Colonic mucosa (tissue), 4 donors: ENCODE results near the gene DGKB. TPM values are rescaled to one million over a fixed set of nuclear protein-coding genes. Genes with fewer than 3 reads are reported as not detected.

Experiments
- DNase-seq: peaks from one replicate; pipeline ENCODE4 v3.0.0-alpha.2; 2020
- H3K27ac ChIP-seq: fragments of 200-600 bp; one replicate; pipeline ENCODE4 v1.8.0; 2021
- H3K27me3 ChIP-seq: fragments of 200-600 bp; one replicate; pipeline ENCODE4 v1.8.0; 2021
- H3K36me3 ChIP-seq: fragments of 200-600 bp; one replicate; pipeline ENCODE4 v1.8.0; 2021
- H3K4me1 ChIP-seq: fragments of 200-600 bp; one replicate; pipeline ENCODE4 v1.8.0; 2021; ENCODE audit warnings: mild to moderate bottlenecking
- H3K4me3 ChIP-seq: fragments of 200-600 bp; one replicate; pipeline ENCODE4 v1.8.0; 2021
- H3K9ac ChIP-seq, 2 donors: one replicate each; pipeline ENCODE4 v1.7.0; 2013; ENCODE audit warnings: control low read depth in 2 of 2, low read depth in 2 of 2, low read length in 2 of 2
- H3K9me3 ChIP-seq: fragments of 200-600 bp; one replicate; pipeline ENCODE4 v1.8.0; 2021
- intact Hi-C: fragments of 100-400 bp; cut with DNase I; formaldehyde crosslinking; loops from one replicate; pipeline ENCODE4 v1.14.1; 2022
- total RNA-seq, 2 donors: library from RNA; stranded (reverse); fragmentation: NEBNext Ultra II Directional in 1 of 2; extraction: Animal tissue kit (Norgen Biotek cat#: 25700) in 1 of 2; gene quantifications; one replicate each; pipeline ENCODE4 v1.2.1, GENCODE V29; 2021
- TF ChIP-seq, protein P1 (sequence below): fragments of 200-600 bp; IDR thresholded peaks from one replicate; pipeline ENCODE4 v1.8.0; 2022; ENCODE audit warnings: antibody characterized with exemption, mild to moderate bottlenecking
- donor health status: healthy.
- donor health status: DM: no; HTN: no; CAD: no.
- donor health status: DM: no; HTN: no; CAD: no.

DGKB gene
- total RNA-seq, 2 donors from 2014 or later, result 0.25 to 0.61 TPM

DNA sequence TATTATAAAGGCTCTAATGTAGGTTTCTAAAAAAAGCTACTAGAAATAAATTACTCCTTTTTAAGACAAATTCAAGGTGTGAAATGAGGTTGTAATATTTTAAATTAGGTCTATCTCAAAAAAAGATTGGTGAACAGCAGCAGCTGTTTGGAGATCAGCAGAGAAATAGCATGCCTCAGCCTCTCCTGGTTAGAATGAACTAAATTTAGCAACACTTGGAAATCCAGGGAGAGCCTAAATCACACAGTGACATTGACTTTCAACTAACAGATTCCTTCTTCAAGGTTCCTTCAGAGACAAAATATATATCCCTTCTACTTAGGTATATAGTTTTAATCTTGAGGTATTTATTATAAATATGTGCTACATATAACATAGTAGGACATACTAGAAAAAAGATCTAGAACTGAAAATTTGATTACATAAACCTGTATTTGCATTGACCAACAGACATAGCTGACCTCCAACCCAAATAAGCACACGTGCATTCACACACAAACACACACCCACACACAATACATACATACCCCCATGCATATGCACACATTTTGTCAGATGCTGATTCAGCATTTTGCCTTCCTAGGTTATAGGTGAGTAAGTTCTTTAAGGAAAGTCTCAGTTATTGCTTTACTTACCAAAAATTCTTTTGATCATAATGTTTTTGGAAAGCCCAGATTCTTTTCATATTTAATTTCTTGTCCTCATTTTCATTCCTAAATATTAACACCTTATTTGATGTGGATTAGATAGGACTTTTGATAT is 47.3 kb downstream of the DGKB start:
- no peaks in the 10 kb centered on the region for H3K9me3 ChIP-seq
- H3K4me1 ChIP-seq, result no peaks in the 10 kb centered on the region
- no peaks in the 10 kb centered on the region for H3K36me3 ChIP-seq
- H3K4me3 ChIP-seq, result no peak overlapping the region
- H3K27ac ChIP-seq, result no peak overlapping the region
- intact Hi-C loops, result no loop called here
- no peaks in the 10 kb centered on the region for H3K27me3 ChIP-seq
- H3K9ac ChIP-seq, result no peak overlapping the region
- no peak for DNase-seq
- TF ChIP-seq, protein P1, sequence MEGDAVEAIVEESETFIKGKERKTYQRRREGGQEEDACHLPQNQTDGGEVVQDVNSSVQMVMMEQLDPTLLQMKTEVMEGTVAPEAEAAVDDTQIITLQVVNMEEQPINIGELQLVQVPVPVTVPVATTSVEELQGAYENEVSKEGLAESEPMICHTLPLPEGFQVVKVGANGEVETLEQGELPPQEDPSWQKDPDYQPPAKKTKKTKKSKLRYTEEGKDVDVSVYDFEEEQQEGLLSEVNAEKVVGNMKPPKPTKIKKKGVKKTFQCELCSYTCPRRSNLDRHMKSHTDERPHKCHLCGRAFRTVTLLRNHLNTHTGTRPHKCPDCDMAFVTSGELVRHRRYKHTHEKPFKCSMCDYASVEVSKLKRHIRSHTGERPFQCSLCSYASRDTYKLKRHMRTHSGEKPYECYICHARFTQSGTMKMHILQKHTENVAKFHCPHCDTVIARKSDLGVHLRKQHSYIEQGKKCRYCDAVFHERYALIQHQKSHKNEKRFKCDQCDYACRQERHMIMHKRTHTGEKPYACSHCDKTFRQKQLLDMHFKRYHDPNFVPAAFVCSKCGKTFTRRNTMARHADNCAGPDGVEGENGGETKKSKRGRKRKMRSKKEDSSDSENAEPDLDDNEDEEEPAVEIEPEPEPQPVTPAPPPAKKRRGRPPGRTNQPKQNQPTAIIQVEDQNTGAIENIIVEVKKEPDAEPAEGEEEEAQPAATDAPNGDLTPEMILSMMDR, result no peak

DNA sequence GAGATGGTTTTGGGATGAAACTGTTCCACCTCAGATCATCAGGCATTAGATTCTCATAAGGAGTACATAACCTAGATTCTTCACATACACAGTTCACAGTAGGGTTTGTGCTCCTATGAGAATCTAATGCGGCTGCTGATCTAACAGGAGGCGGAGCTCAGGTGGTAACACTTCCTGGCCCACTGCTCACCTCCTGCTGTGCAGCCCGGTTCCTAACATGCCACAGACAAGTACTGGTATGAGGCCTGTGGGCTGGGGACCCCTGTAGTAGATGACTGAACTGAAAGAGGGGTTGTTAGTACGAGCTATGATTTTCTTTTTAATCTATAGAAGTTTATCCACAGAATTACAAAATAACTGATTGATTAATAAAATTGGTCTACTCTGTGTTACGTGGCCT is 48.1 kb downstream of the DGKB start:
- intact Hi-C loops, result no loop called here
- Histone ChIP-seq H3K36me3 (no peaks in the 10 kb centered on the region), H3K27me3 (no peaks in the 10 kb centered on the region), H3K27ac (no peak overlapping the region), H3K9me3 (no peaks in the 10 kb centered on the region), H3K4me1 (no peaks in the 10 kb centered on the region), H3K9ac (no peak overlapping the region), H3K4me3 (no peak overlapping the region)
- TF ChIP-seq, protein P1, result no peak
- DNase-seq, result no peak

DNA sequence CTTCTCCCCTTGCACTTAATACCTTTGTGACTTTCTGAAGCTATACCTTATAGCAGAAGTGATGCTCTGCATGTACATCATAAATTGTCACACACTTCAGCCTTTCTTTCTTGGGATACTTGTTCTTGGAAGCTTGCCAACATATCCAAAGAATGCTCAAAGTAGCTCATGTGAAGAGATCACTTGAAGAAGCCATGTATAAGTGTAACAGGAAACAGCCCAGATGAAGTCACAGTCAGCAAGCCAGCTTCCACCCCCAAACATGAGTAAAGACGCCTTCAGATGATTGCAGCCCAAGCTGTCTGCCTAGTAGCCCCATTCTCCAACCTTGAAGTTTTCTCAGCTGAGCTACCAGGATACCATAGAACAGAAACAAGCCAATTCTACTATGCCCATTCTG is 50.9 kb downstream of the DGKB start:
- Histone ChIP-seq H3K9me3 (no peaks in the 10 kb centered on the region), H3K27me3 (no peaks in the 10 kb centered on the region), H3K4me3 (no peak overlapping the region), H3K4me1 (no peaks in the 10 kb centered on the region), H3K9ac (no peak overlapping the region), H3K27ac (no peak overlapping the region), H3K36me3 (no peaks in the 10 kb centered on the region)
- TF ChIP-seq, protein P1, result no peak
- DNase-seq, result no peak
- intact Hi-C loops, result no loop called here

DNA sequence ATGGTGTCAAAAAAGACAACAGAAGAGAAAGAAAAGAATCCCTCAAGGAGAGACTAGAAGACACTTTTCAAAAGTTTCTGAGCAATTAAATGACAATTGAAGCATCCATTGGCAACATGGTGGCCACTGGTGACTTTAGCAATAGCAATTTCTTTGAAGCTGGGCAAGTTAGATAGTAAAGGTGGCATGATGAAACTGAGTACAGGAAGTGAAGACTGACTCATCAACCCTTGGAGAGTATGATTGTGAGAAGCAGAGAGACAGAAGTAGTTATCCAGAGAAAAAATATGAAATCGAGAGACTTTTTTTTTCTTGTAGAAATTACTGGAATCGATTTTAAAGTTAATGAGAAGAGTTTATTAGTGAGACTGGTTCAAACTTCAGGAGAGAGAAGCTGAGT is 52.5 kb downstream of the DGKB start:
- no peak overlapping the region for H3K27ac ChIP-seq
- H3K36me3 ChIP-seq, result no peaks in the 10 kb centered on the region
- H3K9me3 ChIP-seq, result no peaks in the 10 kb centered on the region
- H3K4me1 ChIP-seq, result no peaks in the 10 kb centered on the region
- TF ChIP-seq, protein P1, result no peak
- H3K27me3 ChIP-seq, result no peaks in the 10 kb centered on the region
- intact Hi-C loops, result no loop called here
- H3K9ac ChIP-seq, result no peak overlapping the region
- no peak overlapping the region for H3K4me3 ChIP-seq
- DNase-seq, result no peak

DNA sequence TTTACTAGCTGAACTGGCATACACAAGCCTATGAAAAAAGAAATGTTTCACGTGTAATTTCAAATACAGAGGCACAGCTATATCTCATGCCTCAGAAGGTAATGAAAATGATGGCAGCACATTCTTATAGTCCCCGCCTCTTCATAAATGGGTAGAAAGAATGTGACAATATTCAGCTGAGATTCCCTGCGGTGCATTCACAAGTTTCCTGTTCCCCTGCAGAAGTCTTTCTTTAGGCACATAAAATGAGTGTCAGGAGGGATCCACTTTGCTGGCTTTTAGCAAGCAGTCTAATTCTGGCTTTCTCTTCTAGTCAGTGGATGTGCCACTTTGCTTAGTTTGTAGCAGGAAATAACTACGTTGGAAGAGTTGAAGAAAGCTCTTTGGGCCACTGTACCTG is 56.1 kb downstream of the DGKB start:
- no peaks in the 10 kb centered on the region for H3K36me3 ChIP-seq
- no peak overlapping the region for H3K27ac ChIP-seq
- intact Hi-C loops, result no loop called here
- H3K9me3 ChIP-seq, result no peaks in the 10 kb centered on the region
- DNase-seq, result no peak
- no peak overlapping the region for H3K9ac ChIP-seq
- H3K27me3 ChIP-seq, result no peaks in the 10 kb centered on the region
- TF ChIP-seq, protein P1, result no peak
- H3K4me3 ChIP-seq, result no peak overlapping the region
- H3K4me1 ChIP-seq, result no peaks in the 10 kb centered on the region
